ENCODE results near the gene SPG7. TPM values are rescaled to one million over a fixed set of nuclear protein-coding genes. Genes with fewer than 3 reads are reported as not detected.

SPG7 gene
- total RNA-seq, 1 experiment from 2014 or later = 58.6 TPM

DNA sequence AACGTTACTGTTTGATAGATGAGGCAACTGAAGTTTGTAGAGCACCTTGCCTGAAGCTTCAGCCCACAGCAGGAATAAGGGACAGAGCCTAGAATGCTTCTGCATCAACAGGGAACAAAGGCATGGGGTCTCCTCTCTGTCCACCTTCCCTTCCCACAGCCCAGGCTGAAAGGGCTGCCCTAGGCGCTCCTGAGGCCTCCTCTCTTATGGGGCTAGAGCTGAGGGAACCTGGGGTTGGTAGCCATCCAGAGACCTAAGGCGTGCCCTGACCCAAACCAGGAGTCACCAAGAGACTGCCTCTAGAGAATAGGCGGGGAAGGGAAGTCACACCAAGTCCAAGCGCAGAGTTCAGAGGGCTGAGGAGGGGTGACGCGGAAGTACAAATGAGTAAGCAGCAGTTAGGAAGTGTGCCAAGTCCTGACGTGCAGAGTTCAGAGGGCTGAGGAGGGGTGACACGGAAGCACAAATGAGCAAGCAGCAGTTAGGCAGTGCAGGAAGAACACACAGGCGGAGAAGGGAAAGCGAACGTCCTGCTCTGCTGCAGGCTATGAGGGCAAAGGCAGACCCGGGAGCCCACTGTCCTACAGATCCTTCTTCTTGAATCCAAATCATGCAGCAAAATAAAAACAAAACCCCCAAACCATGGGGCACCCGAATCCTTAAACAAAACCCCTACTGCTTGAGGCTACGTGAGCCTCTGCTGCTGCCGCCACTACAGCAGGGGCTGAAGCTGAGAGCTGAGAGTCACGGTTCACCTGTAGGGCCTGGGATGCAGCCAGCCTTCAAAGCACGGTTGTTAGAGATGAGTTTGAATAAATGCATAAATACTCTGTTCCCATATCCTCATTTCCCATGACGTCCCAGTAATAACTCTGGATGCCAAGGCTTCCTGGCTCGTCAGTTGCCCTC, 2.7 kb upstream of the SPG7 start:
- in situ Hi-C loops (cut with HindIII; ENCODE audit: low pct_unique_long_range_greater_than_20kb, low sequenced_read_pairs) = no loop called here
- peak; percentile 94 for DNase-seq (ENCODE audit: low read depth)

DNA sequence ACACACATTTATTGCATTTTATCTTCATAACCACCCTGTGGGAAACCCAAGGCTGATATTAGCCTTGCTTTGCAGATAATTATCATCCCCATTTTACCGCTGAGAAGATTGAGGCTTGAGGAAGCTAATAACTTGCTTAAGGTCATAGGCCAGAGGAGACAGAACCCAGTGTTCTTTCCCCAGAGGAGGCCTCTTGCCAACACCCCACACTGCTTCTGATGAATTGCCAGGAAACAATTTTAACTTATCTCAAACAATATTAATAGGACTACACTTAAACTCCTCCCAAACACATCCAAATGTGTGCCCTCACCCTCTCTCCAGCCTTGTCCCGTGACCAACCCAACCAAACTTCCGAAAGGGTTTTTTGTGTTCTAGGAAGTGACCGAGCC, 2.1 kb upstream of the SPG7 start:
- in situ Hi-C loops (cut with HindIII; ENCODE audit: low pct_unique_long_range_greater_than_20kb, low sequenced_read_pairs) = no loop called here
- peak; percentile 38 for DNase-seq (ENCODE audit: low read depth)

DNA sequence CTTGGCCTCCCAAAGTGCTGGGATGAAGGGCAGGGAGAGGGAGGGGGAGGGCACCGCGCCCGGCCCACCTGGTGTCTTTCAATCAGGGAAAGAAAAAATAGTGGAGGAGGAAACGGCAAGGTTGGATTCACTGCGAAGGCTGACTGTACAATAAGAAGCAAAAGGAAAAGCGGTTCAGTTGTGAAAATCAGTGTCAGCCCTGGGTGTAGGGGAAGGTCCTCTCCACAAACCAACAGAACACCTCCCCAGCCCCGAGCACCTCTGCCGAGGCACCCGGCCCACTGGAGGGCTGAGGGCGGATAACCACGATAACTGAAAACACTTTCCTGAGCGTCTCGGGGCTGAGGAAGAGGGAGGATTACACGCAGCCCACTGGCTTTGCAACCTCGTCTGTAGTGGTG, 1.4 kb upstream of the SPG7 start:
- in situ Hi-C loops (cut with HindIII; ENCODE audit: low pct_unique_long_range_greater_than_20kb, low sequenced_read_pairs) = no loop called here
- DNase-seq (ENCODE audit: low read depth) = peak; percentile 46

DNA sequence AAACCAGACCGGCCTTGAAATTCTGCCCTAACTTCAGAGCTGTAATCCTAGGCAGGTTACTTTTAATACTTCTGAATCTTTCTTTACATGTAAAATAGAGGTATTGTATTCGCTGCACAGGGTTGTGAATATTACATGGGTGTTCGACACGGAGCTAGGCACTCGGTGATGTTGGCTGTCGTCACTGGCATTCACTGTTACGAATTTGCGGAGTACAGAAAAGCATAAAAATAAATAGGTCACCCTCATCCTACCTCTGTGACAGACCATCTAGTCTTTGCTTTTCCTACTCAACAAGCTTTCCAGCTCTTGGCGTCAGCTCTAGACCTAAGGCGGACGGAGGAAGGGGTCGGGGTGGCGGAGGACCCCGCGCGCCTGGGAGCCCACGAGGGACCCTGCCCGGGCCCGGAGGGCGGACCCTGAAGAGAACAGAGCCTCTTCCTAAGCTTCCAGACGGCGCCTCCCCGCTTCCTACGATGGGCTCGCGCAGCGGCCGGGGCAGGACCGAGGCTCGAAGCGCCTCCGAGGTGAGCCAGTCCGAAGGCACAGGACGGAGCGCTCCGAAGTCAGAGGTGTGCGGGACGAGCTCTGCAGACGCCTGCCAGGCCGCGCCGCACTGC, 879 bp upstream of the SPG7 start:
- DNase-seq (ENCODE audit: low read depth) = no peak
- in situ Hi-C loops (cut with HindIII; ENCODE audit: low pct_unique_long_range_greater_than_20kb, low sequenced_read_pairs) = no loop called here

DNA sequence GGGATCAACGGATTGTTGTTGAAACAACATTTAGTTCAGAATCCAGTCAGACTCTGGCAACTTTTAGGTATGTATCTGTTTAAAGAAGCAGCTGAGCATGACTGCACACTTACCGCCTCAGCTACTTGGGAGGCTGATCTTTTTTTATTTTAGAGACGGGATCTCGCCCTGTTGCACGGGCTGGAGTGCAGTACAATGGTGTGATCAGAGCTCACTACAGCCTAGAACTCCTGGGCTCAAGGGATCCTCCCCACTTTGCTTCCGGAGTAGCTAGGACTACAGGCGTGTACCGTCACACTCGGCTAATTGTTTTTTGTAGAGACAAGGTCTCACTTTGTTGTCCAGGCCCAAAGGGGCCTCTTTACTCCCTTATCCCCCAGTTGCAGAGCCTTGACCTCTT, 2.3 kb downstream of the SPG7 start:
- peak; percentile 64 for DNase-seq (ENCODE audit: low read depth)
- in situ Hi-C loops (cut with HindIII; ENCODE audit: low pct_unique_long_range_greater_than_20kb, low sequenced_read_pairs) = no loop called here

DNA sequence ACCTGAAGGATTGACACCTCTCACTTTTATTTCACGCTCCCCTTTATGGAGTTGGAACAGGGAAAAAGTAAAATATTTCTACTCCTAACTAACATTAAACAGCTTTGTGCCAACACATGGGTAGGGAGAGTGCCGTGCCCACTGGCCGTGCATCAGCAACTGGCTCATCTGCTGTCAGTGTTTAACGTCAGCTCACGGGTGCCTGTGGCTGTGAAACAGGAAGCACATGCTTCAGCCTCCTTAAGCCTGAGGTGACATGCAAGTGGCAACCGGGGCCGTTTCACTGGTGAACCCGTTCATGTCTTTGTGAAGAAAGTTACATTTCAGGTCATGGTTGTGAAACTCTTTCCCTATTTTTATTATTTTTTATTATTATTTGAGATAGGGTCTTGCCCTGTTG, 3.2 kb downstream of the SPG7 start:
- in situ Hi-C loops (cut with HindIII; ENCODE audit: low pct_unique_long_range_greater_than_20kb, low sequenced_read_pairs) = no loop called here
- DNase-seq (ENCODE audit: low read depth) = no peak

DNA sequence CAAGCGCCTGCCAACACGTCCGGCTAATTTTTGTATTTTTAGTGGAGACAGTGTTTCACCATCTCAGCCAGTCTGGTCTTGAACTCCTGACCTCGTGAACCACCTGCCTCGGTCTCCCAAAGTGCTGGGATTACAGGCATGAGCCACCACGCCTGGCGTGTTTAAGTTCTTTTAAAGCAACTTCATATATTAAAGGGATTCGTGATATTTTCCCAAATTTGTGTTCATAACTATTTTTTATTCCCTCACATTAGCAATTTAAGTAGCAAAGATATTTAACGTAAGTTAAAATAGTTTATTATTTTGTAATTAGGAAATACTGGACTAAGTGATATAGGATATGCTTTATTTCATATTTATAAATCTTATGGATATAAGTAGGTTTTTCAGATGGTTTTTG, 4.2 kb downstream of the SPG7 start:
- in situ Hi-C loops (cut with HindIII; ENCODE audit: low pct_unique_long_range_greater_than_20kb, low sequenced_read_pairs) = no loop called here
- no peak for DNase-seq (ENCODE audit: low read depth)

DNA sequence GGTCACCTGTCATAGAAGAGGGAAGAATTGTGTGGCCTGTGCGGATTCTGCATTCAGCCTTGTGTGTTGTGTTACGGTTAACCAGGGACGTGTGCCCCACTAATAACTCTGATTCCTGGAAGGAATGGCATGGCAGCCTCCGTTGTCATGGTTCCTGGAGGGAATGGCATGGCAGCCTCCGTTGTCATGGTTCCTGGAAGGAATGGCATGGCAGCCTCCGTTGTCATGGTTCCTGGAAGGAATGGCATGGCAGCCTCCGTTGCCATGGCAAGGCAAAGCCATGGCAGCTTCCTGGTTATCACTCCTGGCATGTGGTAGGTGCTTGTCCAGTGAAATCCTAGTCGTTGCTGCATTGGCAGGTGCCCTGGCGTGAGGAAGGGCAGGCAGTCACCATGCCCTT, 8.9 kb downstream of the SPG7 start:
- in situ Hi-C loops (cut with HindIII; ENCODE audit: low pct_unique_long_range_greater_than_20kb, low sequenced_read_pairs) = no loop called here
- DNase-seq (ENCODE audit: low read depth) = no peak

DNA sequence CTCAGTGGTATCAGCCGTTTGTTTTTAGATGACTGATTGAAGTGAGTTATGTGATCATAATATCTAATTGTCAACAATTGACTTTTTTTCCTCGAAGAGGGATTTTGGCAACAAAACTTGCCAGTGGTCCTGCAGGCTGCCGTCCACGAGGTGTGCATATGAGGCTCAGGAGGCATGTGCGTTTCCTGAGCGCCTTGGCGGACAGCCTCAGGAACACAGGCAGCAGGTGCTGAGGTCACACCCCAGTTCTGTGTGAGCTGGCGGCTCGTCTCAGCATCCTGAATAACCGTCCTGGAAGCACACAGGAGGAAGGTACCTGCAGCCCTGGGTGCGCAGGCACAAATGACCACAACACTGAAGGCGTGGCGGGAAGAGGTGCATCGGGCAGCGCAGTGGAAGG, 11.7 kb downstream of the SPG7 start:
- in situ Hi-C loops (cut with HindIII; ENCODE audit: low pct_unique_long_range_greater_than_20kb, low sequenced_read_pairs) = no loop called here
- DNase-seq (ENCODE audit: low read depth) = no peak

DNA sequence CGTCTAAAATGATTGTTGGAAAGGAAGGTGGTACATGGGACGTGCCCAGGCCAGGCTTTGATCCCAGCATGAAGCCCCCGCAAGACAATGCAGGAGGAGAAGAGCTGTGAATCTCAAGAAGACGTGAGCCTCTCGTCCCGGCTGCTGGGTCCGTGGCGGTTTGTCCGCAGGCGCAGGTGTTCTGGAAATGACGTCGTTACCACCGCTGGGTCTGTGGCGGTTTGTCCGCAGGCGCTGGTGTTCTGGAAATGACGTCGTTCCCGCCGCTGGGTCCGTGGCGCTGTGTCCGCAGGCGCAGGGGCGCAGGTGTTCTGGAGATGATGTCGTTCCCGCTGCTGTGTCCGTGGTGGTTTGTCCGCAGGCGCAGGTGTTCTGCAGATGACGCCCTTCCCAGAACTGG, 14.1 kb downstream of the SPG7 start:
- in situ Hi-C loops (cut with HindIII; ENCODE audit: low pct_unique_long_range_greater_than_20kb, low sequenced_read_pairs) = no loop called here

DNA sequence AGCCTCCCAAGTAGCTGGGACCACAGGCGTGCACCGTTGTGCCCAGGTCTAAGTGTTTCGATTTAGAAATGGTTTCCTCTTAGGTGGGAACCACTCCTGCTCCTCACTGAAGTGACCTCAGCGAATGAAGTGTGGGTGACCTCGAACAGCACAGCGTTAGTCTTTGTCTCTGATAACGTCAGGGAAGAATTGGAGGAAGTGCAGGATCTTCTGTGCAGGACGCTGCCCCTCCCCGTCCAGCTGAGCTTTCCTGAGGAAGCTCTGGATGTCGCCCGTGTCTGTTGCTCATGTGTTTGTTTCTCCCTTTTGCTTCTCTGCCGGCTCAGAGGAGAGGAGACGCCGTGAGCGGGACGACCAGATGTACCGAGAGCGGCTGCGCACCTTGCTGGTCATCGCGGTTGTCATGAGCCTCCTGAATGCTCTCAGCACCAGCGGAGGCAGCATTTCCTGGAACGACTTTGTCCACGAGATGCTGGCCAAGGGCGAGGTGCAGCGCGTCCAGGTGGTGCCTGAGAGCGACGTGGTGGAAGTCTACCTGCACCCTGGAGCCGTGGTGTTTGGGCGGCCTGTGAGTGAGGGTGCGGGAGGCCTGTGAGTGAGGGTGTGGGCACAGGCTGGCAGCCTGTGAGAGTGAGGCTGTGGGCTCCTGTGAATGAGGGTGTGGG, 15.6 kb downstream of the SPG7 start:
- no peak for DNase-seq (ENCODE audit: low read depth)

More for the DNA sequence above, 14.1 kb downstream of the SPG7 start:
- no peak for DNase-seq (ENCODE audit: low read depth)

DNA sequence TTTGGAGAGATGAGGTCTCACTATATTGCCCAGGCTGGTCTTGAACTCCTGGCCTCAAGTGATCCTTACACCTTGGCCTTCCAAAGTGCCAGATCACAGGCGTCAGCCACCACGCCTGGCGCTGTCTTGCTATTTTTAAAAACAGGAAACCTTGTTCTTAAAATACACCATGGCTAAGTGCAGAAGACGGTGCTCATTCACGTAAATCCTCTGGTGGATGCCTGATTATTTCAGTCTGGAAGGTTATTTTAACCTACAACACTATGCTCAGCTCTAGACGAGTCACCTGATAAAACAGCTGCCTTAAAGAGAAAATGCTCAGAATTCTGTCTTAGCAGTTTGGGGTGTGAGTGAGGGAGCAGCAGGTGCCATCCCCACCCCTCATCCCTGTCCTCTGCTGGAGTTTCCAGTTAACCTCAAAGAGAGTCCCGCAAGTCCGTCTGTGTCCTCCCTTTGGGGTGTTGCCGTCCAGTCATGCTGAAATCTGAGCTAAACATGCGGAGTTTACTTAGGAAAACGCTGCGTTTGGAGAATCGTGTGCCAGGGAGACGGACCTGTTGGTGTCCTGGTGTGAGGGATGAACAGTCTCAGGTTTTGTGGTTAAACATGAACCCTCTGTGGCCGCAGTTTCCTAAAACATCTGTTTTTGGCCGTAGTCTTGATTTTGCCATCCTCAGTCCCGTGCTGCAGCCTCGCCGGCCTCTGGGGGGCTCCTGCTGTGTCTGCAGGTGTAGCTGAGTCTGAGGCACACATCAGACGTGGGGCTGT, 17.1 kb downstream of the SPG7 start:
- no peak for DNase-seq (ENCODE audit: low read depth)

More for the DNA sequence above, 15.6 kb downstream of the SPG7 start:
- in situ Hi-C loops (cut with HindIII; ENCODE audit: low pct_unique_long_range_greater_than_20kb, low sequenced_read_pairs) = no loop called here

DNA sequence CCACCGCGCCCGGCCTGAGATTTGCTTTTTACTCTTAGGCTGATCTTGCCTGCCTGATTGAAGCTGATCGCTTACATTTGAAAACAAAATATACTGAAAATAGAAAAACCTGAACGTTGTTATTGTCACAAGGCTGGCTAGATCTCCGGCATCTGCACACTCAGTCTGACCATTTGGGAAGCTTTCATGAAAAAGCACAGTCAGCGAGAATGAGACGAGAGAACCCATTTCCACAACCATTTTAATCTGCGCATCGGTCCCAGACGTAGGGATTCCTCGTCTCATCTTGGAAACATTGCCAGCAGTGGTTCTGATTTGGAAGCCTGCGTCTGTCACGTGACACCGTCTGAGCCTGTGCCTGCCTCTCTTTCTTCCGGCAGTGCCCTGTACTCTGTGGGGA, 20.9 kb downstream of the SPG7 start:
- DNase-seq (ENCODE audit: low read depth) = no peak
- in situ Hi-C loops (cut with HindIII; ENCODE audit: low pct_unique_long_range_greater_than_20kb, low sequenced_read_pairs) = no loop called here

More for the DNA sequence above, 17.1 kb downstream of the SPG7 start:
- in situ Hi-C loops (cut with HindIII; ENCODE audit: low pct_unique_long_range_greater_than_20kb, low sequenced_read_pairs) = no loop called here

DNA sequence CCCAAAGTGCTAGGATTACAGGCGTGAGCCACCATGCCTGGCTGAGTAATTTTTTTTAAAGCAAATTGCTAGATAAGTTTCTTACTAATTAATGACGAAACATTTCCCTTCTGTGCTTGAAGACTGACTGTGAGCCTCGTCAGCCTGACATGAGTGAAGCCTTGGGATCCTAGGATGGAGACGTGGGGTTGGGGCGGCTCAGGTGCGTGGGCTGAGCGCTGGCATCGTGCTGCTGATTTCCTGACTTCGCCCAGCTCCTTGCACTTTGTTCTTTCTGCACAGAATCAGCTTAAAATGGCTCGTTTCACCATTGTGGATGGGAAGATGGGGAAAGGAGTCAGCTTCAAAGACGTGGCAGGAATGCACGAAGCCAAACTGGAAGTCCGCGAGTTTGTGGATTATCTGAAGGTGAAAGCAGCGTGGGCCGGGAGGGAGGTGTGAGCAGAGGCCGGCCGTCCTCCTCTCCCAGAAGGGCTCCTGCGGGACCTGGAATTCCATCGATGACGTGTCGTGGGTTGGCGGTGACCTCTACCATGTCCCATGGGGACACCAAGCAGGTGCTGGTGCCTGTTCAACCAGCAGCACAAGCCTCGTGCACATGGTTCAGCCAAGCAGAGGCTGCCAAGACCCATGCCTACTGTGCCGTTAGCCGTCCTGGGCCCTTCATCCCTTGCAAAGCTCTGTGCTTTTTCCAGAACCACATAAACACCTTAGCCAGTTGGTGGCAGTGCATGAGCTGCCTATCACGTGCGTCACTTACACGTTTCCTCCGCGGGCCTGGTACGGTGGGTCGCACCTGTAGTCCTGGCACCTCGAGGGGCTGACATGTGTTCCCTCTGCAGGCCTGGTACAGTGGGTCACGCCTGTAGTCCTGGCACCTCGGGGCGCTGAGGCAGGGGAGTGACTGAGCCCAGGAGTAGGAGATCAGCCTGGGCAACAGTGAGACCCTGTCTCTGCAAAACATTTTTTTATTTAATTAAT, 22.5 kb downstream of the SPG7 start:
- no peak for DNase-seq (ENCODE audit: low read depth)
- in situ Hi-C loops (cut with HindIII; ENCODE audit: low pct_unique_long_range_greater_than_20kb, low sequenced_read_pairs) = no loop called here

DNA sequence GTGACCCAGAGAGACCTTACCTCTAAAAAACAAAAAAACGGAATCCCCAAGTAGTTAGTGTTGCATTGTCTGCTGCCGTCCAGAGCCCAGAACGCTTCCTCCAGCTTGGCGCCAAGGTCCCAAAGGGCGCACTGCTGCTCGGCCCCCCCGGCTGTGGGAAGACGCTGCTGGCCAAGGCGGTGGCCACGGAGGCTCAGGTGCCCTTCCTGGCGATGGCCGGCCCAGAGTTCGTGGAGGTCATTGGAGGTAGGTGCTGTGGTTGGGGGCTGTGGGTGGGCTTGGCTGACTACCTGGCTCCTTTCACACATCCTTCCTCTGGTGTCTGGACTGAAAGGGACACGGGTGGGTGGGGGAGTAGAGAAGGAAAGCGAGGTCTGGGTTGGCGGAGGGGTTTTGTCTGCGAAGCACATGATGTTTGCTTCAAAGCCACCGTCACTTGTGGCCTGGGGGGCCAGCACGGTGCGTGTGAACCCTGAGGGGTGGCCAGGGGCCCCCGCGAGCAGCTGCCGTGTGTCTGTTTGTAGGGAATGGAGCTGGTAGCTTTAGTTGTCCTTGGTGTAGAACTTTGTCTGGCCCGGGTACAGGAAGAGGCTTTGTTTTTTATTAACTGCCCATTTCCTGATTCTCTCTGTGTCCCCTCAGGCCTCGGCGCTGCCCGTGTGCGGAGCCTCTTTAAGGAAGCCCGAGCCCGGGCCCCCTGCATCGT, 23.8 kb downstream of the SPG7 start:
- in situ Hi-C loops (cut with HindIII; ENCODE audit: low pct_unique_long_range_greater_than_20kb, low sequenced_read_pairs) = no loop called here
- no peak for DNase-seq (ENCODE audit: low read depth)

DNA sequence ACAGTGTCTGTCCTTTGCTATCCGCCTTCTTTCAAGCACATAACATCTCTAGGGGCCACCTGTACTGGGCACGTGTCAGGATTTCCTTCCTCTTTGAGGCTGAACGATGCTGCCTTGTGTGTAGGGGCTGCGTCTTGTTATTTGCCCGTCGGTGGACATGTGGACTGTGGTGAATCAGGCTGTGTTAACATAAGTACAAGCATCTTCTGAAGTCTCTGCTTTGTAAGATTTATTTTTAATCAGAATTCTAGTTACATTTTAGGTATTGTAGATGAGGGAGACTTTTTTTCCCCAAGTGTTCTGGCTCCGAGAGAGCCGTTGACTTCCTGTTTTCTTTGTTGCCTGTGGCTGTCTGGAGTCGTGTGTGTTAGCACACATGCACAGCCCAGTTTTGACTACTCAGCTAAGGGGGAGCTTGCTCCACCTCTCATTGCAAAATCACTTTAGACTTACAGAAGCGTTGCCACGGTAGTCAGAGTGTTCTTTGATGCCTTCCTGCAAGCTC, 26.1 kb downstream of the SPG7 start:
- no peak for DNase-seq (ENCODE audit: low read depth)
- in situ Hi-C loops (cut with HindIII; ENCODE audit: low pct_unique_long_range_greater_than_20kb, low sequenced_read_pairs) = no loop called here

DNA sequence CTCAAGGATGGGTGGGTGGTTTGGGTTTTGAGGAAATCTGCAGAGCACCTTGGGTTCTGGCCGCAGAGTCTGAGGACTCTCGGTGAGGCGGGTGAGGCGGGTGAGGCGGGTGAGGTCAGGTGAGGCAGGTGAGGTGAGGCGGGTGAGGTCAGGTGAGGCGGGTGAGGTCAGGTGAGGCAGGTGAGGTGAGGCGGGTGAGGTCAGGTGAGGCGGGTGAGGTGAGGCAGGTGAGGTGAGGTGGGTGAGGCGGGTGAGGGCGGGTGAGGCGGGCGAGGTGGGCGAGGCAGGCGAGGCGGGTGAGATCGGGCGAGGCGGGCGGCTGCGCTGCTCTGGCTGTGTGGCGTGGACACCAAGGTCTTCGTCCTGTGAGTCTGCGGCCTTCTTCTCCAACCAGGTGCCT, 28.2 kb downstream of the SPG7 start:
- no peak for DNase-seq (ENCODE audit: low read depth)
- in situ Hi-C loops (cut with HindIII; ENCODE audit: low pct_unique_long_range_greater_than_20kb, low sequenced_read_pairs) = no loop called here

Measured in Caki2 (cell line).